H1 (cell line): ENCODE data around the gene PHACTR1. TPM values are rescaled to one million over a fixed set of nuclear protein-coding genes. Genes with fewer than 3 reads are reported as not detected.

Source experiments
- CTCF ChIA-PET: fragments of 300-600 bp; sonication (Branson Sonifier 250); formaldehyde crosslinking; loops from one replicate; lab custom pipeline; 2021; ENCODE audit not compliant: partially characterized antibody; lab: Charles Lee
- POLR2A ChIA-PET: fragments of 300-600 bp; sonication (Branson Sonifier 250); formaldehyde crosslinking; loops from one replicate; lab custom pipeline; 2021; ENCODE audit warnings: inconsistent platforms; ENCODE audit not compliant: partially characterized antibody; lab: Charles Lee
- DNase-seq, 2 experiments: peaks; one replicate each; pipeline versions ENCODE4 v3.0.0 to v3.0.0-alpha.2; 2010 to 2022; ENCODE audit warnings: low spot score in 2 of 2, low read depth in 1 of 2, mixed read lengths in 1 of 2
- FAIRE-seq: peaks from 2 replicates; lab custom pipeline; 2011; peaks lifted over from hg19 to GRCh38; lab: Jason Lieb, UNC
- H2AFZ ChIP-seq: 2 replicates; pipeline ENCODE4 v1.8.1; 2012; ENCODE audit warnings: low read length, inconsistent platforms
- H2AK5ac ChIP-seq: 2 replicates; pipeline ENCODE4 v1.6.1; 2013; ENCODE audit warnings: low read depth, low read length
- H2BK120ac ChIP-seq: replicated peaks from 2 replicates; pipeline ENCODE3; 2013; ENCODE audit warnings: low read depth, low read length, inconsistent platforms
- H2BK12ac ChIP-seq: 2 replicates; pipeline ENCODE4 v1.6.1; 2013; ENCODE audit warnings: low read depth, low read length
- H2BK15ac ChIP-seq: 2 replicates; pipeline ENCODE4 v1.6.1; 2013; ENCODE audit warnings: low read length
- H2BK20ac ChIP-seq: 2 replicates; pipeline ENCODE4 v1.6.1; 2013; ENCODE audit warnings: low read length
- H2BK5ac ChIP-seq: 2 replicates; pipeline ENCODE4 v1.6.1; 2013; ENCODE audit warnings: low read depth, low read length
- H3K14ac ChIP-seq: 2 replicates; pipeline ENCODE4 v1.6.1; 2013; ENCODE audit warnings: inconsistent platforms; ENCODE audit not compliant: insufficient read length
- H3K18ac ChIP-seq: 2 replicates; pipeline ENCODE4 v1.6.1; 2013; ENCODE audit warnings: low read length; ENCODE audit errors: extremely low read depth
- H3K23ac ChIP-seq: 2 replicates; pipeline ENCODE4 v1.6.1; 2013; ENCODE audit warnings: inconsistent platforms; ENCODE audit not compliant: insufficient read length
- H3K23me2 ChIP-seq: 2 replicates; pipeline ENCODE4 v1.6.1; 2013; ENCODE audit warnings: low read depth, low read length
- H3K27ac ChIP-seq: 2 replicates; pipeline ENCODE4 v1.6.1; 2011; ENCODE audit warnings: low read depth, low read length, inconsistent platforms
- H3K27me3 ChIP-seq, 4 experiments: replicated peaks in 1 of 4; 1 replicate in 1 of 4; 2 replicates in 3 of 4; pipeline versions ENCODE4 v1.6.1 to v1.8.1; 2011 to 2013; ENCODE audit warnings: low read length in 3 of 4, mild to moderate bottlenecking in 3 of 4, inconsistent platforms in 2 of 4, mixed read lengths in 2 of 4, moderate library complexity in 1 of 4; ENCODE audit not compliant: control insufficient read depth in 3 of 4, insufficient read depth in 3 of 4; ENCODE audit errors: extremely low read depth in 1 of 4
- H3K36me3 ChIP-seq, 4 experiments: 2 replicates each; pipeline versions ENCODE4 v1.6.1 to v1.8.1; 2011 to 2013; ENCODE audit warnings: mild to moderate bottlenecking in 4 of 4, low read length in 3 of 4, moderate library complexity in 2 of 4, control low read depth in 1 of 4, inconsistent platforms in 1 of 4; ENCODE audit not compliant: insufficient read depth in 4 of 4, control insufficient read depth in 2 of 4
- H3K4ac ChIP-seq: replicated peaks from 2 replicates; pipeline ENCODE3; 2013; ENCODE audit warnings: low read length, low read depth, mixed read lengths, inconsistent platforms; ENCODE audit not compliant: insufficient read length
- H3K4me1 ChIP-seq, 4 experiments: replicated peaks in 1 of 4; 1 replicate in 1 of 4; 2 replicates in 3 of 4; pipeline versions ENCODE4 v1.6.1 to v1.8.1; 2011 to 2013; ENCODE audit warnings: low read length in 3 of 4, inconsistent platforms in 2 of 4, mixed read lengths in 1 of 4; ENCODE audit not compliant: insufficient read depth in 4 of 4, control insufficient read depth in 3 of 4
- H3K4me2 ChIP-seq, 2 experiments: 2 replicates each; pipeline versions ENCODE4 v1.6.1 to v1.8.1; 2011 to 2013; ENCODE audit warnings: low read depth in 2 of 2, low read length in 2 of 2, control low read depth in 1 of 2, inconsistent platforms in 1 of 2, mild to moderate bottlenecking in 1 of 2; ENCODE audit not compliant: insufficient read depth in 1 of 2
- H3K4me3 ChIP-seq, 4 experiments: fragments of 200-600, 300-600 bp in 1 of 4; sonication (generic), shearing (Covaris generic), sonication (Bioruptor Twin) in 1 of 4; 2 replicates each; pipeline versions ENCODE4 v1.5.1 to v1.8.1; 2011 to 2016; ENCODE audit warnings: low read length in 4 of 4, low read depth in 3 of 4, control low read depth in 2 of 4, inconsistent platforms in 2 of 4, mild to moderate bottlenecking in 2 of 4, mixed read lengths in 1 of 4, moderate library complexity in 1 of 4; ENCODE audit not compliant: insufficient read depth in 2 of 4; ENCODE audit errors: extremely low read depth in 1 of 4
- H3K56ac ChIP-seq: replicated peaks from 2 replicates; pipeline ENCODE3; 2013; ENCODE audit warnings: low read depth, mild to moderate bottlenecking, mixed read lengths, low read length, inconsistent platforms; ENCODE audit not compliant: insufficient read length
- H3K79me1 ChIP-seq: 2 replicates; pipeline ENCODE4 v1.6.1; 2013; ENCODE audit warnings: low read depth, low read length, control low read depth
- H3K79me2 ChIP-seq, 2 experiments: 2 replicates each; pipeline versions ENCODE4 v1.6.1 to v1.8.1; 2012 to 2013; ENCODE audit warnings: low read length in 2 of 2, mild to moderate bottlenecking in 2 of 2, inconsistent platforms in 1 of 2; ENCODE audit not compliant: insufficient read depth in 2 of 2, control insufficient read depth in 1 of 2
- H3K9ac ChIP-seq, 4 experiments: replicated peaks in 1 of 4; 1 replicate in 1 of 4; 2 replicates in 3 of 4; pipeline versions ENCODE4 v1.6.1 to v1.8.1; 2011 to 2013; ENCODE audit warnings: low read depth in 3 of 4, low read length in 3 of 4, control low read depth in 2 of 4, mild to moderate bottlenecking in 2 of 4, moderate library complexity in 2 of 4, inconsistent platforms in 1 of 4; ENCODE audit errors: extremely low read depth in 1 of 4
- H3K9me3 ChIP-seq, 2 experiments: 2 replicates each; pipeline versions ENCODE4 v1.6.1 to v1.8.1; 2012 to 2013; ENCODE audit warnings: mild to moderate bottlenecking in 2 of 2, moderate library complexity in 2 of 2, control low read depth in 1 of 2, inconsistent platforms in 1 of 2, low read depth in 1 of 2, low read length in 1 of 2, mixed read lengths in 1 of 2; ENCODE audit not compliant: insufficient read depth in 2 of 2
- H4K20me1 ChIP-seq, 2 experiments: replicated peaks in 1 of 2; 2 replicates each; pipeline versions ENCODE3 to v1.8.1; 2011 to 2013; ENCODE audit warnings: inconsistent platforms in 2 of 2, low read length in 2 of 2, mild to moderate bottlenecking in 1 of 2; ENCODE audit not compliant: insufficient read depth in 2 of 2, control insufficient read depth in 1 of 2
- H4K5ac ChIP-seq: 2 replicates; pipeline ENCODE4 v1.6.1; 2013; ENCODE audit warnings: low read length, low read depth, mixed read lengths, inconsistent platforms; ENCODE audit not compliant: insufficient read length
- H4K8ac ChIP-seq: 2 replicates; pipeline ENCODE4 v1.8.0; 2013; ENCODE audit warnings: mild to moderate bottlenecking, moderate library complexity, low read length, inconsistent platforms; ENCODE audit not compliant: insufficient read depth; ENCODE audit errors: extremely low read depth
- H4K91ac ChIP-seq: replicated peaks from 2 replicates; pipeline ENCODE3; 2013; ENCODE audit warnings: low read length, mixed read lengths, inconsistent platforms; ENCODE audit not compliant: insufficient read length
- MAFK ChIP-seq: IDR thresholded peaks from 2 replicates; pipeline ENCODE4 v1.6.1; 2012; ENCODE audit warnings: low read depth, mild to moderate bottlenecking, improper control_type of control experiment, low read length
- TAF1 ChIP-seq: IDR thresholded peaks from 2 replicates; pipeline ENCODE4 v1.6.1; 2011; ENCODE audit warnings: mild to moderate bottlenecking, low read depth, low read length
- WGBS, 2 experiments: shearing (Covaris generic) in 1 of 2; methylation state at CpG; one replicate each; pipeline versions ENCODE4 v1.1.6 to v1.1.7; 2013 to 2015; ENCODE audit warnings: low lambda C conversion rate in 2 of 2, mixed read lengths in 2 of 2, inconsistent platforms in 1 of 2, low coverage in 1 of 2, missing lambda C conversion rate in 1 of 2; ENCODE audit not compliant: insufficient replicate concordance in 2 of 2, insufficient coverage in 1 of 2, insufficient read length in 1 of 2; ENCODE audit errors: extremely low coverage in 1 of 2, missing lambda C conversion rate in 1 of 2; 5-methylcytosine and 5-hydroxymethylcytosine counted together
- polyA plus RNA-seq, 7 experiments: library from polyadenylated mRNA; depleted of rRNA in 3 of 7; stranded (reverse) in 5 of 7; unstranded in 2 of 7; fragments of >200 nt in 5 of 7; fragments of 200-250 nt in 2 of 7; gene quantifications; 1 replicate in 5 of 7; 2 replicates in 1 of 7; 4 replicates in 1 of 7; pipeline versions ENCODE4 v1.2.1 to v1.2.3, GENCODE V29; 2011 to 2013; ENCODE audit warnings: missing spikeins in 2 of 7, mixed read lengths in 2 of 7
- total RNA-seq: library from RNA; stranded (reverse); fragmentation: NEBNext Ultra II Directional; extraction: Animal tissue kit (Norgen Biotek cat#: 25700); gene quantifications from 2 replicates; pipeline ENCODE4 v1.2.1, GENCODE V29; 2021

PHACTR1 gene
- total and polyA plus RNA-seq, 2 of the 8 experiments (the other 6 are each of a cell fraction or from before 2014, with no cell fraction given): 3.9 to 17.1 TPM

- 82% methylated on average over 4 of the region's 4 CpGs; no CpG with 5 or more reads in 1 of the 2 experiments for WGBS, 2 experiments
- Histone ChIP-seq H2BK15ac (no peak overlapping the region), H3K14ac (no peak overlapping the region), H4K5ac (no peak overlapping the region), H3K23ac (no peak overlapping the region), H3K79me2 (no peaks in the 10 kb centered on the region), H4K20me1 (no peaks in the 10 kb centered on the region), H3K27ac (no peak overlapping the region), H2BK5ac (no peak overlapping the region), H4K8ac (no peak overlapping the region), H3K9me3 (no peaks in the 10 kb centered on the region), H3K23me2 (no peaks in the 10 kb centered on the region; the same call in 1 of the 2 replicates), H2AFZ (no peak overlapping the region), H2AK5ac (no peak overlapping the region), H4K91ac (no peak overlapping the region), H3K27me3 (no peaks in the 10 kb centered on the region), H2BK120ac (no peak overlapping the region), H3K56ac (no peak overlapping the region), H3K18ac (no peak overlapping the region), H3K4me1 (no peaks in the 10 kb centered on the region), H3K4ac (no peak overlapping the region), H3K79me1 (no peaks in the 10 kb centered on the region), H2BK20ac (no peak overlapping the region), H3K4me3 (no peak overlapping the region), H2BK12ac (no peak overlapping the region), H3K9ac (no peak overlapping the region), H3K4me2 (no peak overlapping the region), H3K36me3 (no peaks in the 10 kb centered on the region)
- ChIA-PET CTCF (no interaction called here), POLR2A (no interaction called here)
- FAIRE-seq: no peak
- no peak for DNase-seq
- TF ChIP-seq TAF1 (no peak), MAFK (peak; percentile 33; the same call in 1 of the 2 replicates)
Measured at GRCh38 chr6:13222048-13222447, 505.5 kb downstream of the PHACTR1 start.
